GM19043 (cell line): ENCODE measurements around the gene OR5AR1.
"Not testable (repeated sequence)": the region's sequence is repeated elsewhere in the genome, so short reads cannot be mapped to it uniquely, and the experiment has no call there.

Source experiments
- ATAC-seq: cut with Tn5 transposase; IDR thresholded peaks from one replicate; pipeline ENCODE4 v1.9.1; 2021; ENCODE audit warnings: low read depth; ENCODE audit not compliant: unreplicated experiment

Gene OR5AR1

DNA sequence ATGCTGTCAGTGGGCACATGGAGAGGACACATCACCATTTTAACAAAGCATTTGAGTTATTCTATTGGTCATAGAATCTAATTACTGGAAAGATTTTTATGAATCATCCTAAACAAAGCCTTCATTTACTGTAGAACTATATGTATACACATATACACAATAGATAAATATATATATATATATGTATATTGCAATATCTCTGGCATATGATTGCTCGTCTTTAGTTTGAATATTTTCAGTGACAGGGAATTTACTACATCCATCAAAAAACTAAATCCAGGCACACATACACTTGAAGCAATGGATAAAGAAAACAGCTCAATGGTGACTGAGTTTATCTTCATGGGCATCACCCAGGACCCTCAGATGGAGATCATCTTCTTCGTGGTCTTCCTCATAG, at the start of gene OR5AR1:
TSS of gene OR5AR1 (plus strand) at position 301 of the 400 bp plus-strand sequence. CDS start at position 301, 0 bp downstream.
- ATAC-seq: no peak

DNA sequence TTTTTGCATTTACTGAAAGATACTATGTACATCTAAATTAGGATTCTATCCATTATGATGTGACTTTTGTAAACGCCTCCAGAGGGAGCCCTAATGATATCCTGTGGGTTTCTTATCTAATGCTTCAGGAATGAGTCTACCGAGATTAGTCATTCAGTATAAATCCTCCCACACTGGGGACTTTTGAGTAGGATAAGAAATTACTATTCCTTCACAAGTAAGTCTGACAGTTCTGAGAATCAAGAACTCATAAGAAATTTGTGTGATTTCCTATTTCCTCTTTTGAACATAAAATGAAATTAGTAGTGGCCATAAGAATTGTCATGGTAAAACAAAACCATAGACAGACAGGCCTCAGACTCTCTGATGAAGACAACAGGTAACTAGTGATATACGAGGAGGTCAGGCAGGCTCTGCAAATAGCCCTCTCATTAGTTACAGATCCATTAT, 38.8 kb upstream of the OR5AR1 start:
- no peak for ATAC-seq

DNA sequence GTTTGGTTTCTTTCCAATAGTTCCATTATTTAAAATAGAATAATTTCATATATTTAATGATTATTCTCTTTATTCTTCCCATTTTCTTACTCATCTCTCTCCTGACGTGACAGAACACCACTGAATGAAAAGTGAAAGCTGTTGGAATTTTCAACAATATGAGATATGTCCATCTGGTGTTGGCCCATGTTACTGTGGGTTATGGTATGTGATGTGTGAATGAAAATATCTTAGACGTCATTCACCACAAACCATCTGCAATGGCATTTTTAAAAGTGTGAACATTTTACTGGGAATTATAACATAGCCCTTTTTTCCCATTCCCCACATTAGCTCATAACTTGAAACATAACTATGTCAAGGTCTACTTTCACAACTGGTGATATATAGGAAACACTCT, 37.5 kb upstream of the OR5AR1 start:
- ATAC-seq: no peak

DNA sequence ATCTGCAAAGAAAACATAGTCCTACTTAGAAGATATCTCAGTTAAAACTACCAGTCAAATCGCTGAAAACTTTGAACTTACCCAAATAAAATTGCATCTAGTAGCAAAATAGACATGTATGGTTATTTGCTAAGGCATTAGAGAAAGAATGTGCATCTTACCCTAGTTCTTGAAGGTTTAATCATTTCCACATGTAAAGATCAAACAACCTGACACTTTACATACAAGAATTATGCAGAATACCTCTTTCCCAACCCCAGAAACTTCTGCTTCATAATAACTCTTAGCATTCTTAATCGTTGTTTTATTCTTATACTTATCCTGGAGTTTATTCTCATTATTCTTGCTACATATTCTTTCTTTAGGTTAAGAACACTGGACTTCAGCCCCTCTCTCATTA, 31.2 kb upstream of the OR5AR1 start:
- no peak for ATAC-seq

DNA sequence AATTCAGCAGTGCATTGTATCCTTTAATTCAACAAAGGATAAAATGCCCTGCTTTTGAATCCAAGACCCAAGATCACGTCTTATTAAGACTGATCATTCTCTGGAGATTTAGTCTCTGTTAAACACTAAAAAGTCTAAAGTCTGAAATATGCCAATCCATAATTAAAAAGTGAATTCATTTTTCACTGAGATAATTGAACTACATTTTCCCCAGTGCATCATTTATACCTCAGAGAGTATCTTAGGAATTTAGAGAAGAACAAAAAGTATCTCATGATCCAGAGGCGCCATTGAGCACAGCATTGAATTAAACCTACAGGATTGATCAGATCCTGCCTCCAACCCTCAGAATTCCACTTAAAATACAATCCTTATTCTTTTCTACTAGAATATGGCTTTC, 26.6 kb upstream of the OR5AR1 start:
- ATAC-seq: no peak

- ATAC-seq: no peak
Measured at GRCh38 chr11:56637500-56637899, 26.0 kb upstream of the OR5AR1 start.

DNA sequence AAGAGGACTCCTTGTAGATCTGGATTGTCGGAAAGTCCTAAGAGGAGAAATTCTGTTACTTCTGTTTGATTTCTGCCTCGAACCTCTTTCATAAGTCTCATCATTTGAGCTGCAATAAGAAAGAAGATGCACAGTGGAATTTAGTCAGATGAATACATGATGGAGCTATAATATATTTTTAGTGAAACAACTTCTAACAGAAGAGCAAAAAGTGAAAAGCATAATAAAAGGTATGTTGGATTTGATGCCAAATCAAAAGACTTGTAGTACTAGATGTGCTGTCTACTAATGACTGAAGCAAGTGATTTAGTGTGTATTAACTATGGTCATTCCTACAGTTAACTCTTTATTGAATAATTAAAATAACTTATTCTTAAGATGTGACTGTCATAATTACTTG, 21.1 kb upstream of the OR5AR1 start, which contains the start of gene OR5AP2:
TSS of gene OR5AP2 (minus strand) at position 101 of the 400 bp plus-strand sequence. CDS start at position 101, 0 bp downstream.
- no peak for ATAC-seq

- ATAC-seq: no peak
Measured at GRCh38 chr11:56659755-56660154, 3.7 kb upstream of the OR5AR1 start.

DNA sequence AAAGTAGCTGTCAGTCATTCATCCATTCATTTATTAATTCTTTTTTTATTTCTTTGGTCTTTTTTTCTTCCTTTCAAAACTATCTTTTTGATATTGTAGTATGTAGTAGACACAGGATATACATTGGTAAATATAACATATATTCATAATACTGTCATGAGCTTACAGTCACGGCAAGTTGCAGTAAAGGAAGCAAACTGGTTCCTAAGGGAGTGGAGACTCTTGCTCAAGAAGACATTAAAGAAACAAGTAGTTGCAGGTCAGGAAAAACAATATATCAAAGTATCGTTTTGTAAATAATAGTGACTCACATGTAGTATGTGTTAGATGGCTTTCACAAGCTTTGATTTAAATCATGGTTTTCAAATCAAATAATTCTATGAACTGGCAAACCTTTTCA, 7.5 kb downstream of the OR5AR1 start:
- ATAC-seq: no peak

DNA sequence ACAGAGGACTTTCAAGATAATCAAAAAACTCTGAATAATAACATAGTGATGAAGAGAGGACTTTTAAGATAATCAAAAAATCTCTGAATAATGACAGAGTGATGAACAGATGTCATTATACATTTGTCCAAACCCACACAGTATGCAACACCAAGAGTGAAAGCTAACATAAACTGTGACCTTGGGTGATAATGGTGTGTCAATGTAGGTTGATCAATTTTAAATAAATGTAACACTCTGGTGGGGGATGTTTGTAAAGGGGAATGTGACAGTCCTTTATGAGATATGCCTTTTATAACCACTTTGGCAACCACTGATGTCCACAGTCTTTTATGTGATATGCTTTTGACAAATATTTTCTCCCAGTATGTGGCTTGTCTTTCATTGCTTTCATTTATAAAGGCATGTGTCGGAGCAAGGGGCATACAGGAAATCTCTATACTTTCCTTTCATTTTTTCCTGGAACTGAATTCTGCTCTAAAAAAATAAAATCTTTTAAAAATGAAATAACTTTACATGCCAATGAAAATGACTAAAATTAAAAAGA, 25.1 kb downstream of the OR5AR1 start:
- ATAC-seq: no peak

DNA sequence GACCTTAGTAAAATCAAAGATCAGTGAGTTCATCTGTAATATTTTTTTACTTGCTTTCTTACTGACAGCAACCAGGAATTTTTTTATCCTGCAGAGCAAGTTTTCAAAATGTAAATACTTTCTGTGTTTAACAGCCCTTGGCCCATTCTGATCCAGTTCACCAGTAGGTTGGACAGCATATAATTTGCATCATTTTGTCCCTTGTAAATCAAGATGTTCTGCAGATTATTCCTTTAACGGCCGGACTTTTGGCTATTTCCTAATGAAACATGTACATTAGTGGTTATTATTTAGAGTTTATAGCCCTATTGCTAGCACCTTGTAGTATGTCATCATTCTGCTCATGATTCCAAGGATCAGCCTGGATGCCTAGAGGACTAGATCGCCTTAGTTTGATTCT, 27.7 kb downstream of the OR5AR1 start:
- ATAC-seq: not testable (repeated sequence)

DNA sequence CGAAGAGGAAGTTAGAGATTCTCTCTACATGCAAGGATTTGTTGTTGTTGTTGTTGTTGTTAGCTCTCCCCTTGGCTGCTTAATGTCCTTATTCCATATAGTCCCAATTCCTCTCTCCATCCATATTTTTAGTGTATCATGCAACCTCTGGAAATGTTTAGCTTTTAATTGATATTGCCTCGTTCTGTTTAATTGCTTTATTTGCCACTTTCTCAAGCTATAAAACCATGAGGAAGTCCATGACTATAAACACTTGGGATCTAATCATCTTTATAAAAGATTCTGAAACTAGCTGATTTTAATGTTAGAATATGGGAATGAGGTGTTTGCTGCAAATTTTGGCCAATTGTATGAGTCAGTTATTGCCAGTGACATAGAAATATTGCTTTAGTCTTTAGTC, 29.9 kb downstream of the OR5AR1 start:
- ATAC-seq: no peak

GRCh38 chr11:56698795-56699194, 35.3 kb downstream of the OR5AR1 start, which contains the start of gene OR9G1:
TSS of gene OR9G1 (plus strand) at chr11:56699095. CDS start at chr11:56700388, 1,293 bp downstream.
- ATAC-seq: no peak

DNA sequence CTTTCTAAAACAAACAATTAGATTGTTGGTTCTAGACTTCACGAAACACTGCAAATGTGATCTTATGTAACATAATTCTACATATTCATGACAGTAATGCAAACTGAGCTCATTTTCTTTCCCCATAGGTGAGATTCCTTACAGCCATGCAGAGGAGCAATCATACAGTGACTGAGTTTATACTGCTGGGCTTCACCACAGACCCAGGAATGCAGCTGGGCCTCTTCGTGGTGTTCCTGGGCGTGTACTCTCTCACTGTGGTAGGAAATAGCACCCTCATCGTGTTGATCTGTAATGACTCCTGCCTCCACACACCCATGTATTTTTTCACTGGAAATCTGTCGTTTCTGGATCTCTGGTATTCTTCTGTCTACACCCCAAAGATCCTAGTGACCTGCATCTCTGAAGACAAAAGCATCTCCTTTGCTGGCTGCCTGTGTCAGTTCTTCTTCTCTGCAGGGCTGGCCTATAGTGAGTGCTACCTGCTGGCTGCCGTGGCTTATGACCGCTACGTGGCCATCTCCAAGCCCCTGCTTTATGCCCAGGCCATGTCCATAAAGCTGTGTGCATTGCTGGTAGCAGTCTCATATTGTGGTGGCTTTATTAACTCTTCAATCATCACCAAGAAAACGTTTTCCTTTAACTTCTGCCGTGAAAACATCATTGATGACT, 36.9 kb downstream of the OR5AR1 start:
- ATAC-seq: no peak

- no peak for ATAC-seq
Measured at GRCh38 chr11:56700914-56701485, 37.5 kb downstream of the OR5AR1 start.

DNA sequence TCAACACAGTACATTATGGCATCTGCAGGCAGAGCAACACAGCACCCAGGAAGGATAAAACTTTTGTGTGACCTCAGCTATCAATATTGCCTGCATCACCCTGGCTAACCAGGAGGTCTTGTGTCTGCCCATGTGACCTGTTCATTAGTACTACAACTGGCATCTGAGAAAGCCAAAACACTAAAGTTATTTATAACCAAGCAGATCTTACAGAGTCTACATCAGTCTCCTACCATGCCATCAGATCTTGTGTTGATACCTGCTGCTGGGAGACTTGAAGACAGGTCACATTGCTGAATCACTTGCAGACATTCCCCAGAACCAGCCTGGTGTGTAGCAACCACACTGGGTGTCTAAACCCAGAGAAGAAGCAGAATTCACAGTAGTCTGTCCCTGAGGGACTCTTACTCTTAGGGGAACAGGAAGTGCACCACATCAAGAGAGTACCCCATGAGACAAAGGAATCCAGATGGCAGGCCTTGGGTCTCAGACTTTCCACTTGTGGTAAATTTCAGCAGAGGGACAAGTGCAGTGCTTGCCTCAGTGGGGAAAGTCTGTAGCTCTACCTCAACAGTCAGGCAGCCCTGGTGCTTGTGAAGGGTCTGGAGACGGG, 42.4 kb downstream of the OR5AR1 start:
- no peak for ATAC-seq

DNA sequence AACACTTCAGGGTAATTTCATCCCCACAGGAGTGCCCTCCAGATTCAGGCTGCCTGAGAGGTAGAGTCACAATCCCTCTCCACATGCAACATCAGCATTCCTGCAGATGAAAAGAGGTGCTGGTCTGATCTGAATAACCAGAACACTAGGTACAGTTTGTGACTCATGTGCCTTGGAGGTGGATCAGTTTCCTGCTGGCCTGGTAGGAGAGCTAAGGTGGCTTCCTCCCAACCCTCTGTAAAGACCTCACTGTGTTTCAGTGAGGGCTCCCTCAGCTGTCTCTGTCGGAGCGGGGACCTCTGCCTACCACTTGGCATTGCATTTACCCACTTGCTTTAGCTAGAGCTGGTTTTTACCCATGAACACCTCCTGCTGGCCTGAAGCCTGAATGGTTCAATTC, 43.0 kb downstream of the OR5AR1 start:
- ATAC-seq: no peak

- no peak for ATAC-seq
Measured at GRCh38 chr11:56714206-56714605, 50.7 kb downstream of the OR5AR1 start.
